Vagina (tissue), 2 donors: ENCODE results near the gene GPBP1L1. TPM values are rescaled to one million over a fixed set of nuclear protein-coding genes. Genes with fewer than 3 reads are reported as not detected.

Experiments
- DNase-seq, 2 donors: peaks; one replicate each; pipeline ENCODE4 v3.0.0-alpha.2; 2017; ENCODE audit errors: extremely low spot score in 2 of 2
- H3K27ac ChIP-seq: fragments of 200-600 bp; sonication (generic); one replicate; pipeline ENCODE4 v1.5.1; 2019
- H3K27me3 ChIP-seq: fragments of 200-600 bp; sonication (generic); one replicate; pipeline ENCODE4 v1.5.1; 2019
- H3K36me3 ChIP-seq, 2 donors: fragments of 200-600 bp; sonication (generic); one replicate each; pipeline ENCODE4 v1.5.1; 2017 to 2019
- H3K4me1 ChIP-seq: fragments of 200-600 bp; sonication (generic); one replicate; pipeline ENCODE4 v1.5.1; 2019
- H3K4me3 ChIP-seq, 2 donors: fragments of 200-600 bp; sonication (generic); 1 replicate in 1 of 2; 2 replicates in 1 of 2; pipeline ENCODE4 v1.5.1; 2016 to 2019
- H3K9me3 ChIP-seq: fragments of 200-600 bp; sonication (generic); one replicate; pipeline ENCODE4 v1.5.1; 2019
- POLR2A ChIP-seq, 2 donors: fragments of 450-650 bp; IDR thresholded peaks; one replicate each; pipeline ENCODE4 v1.6.1; 2017; ENCODE audit warnings: antibody characterized with exemption in 2 of 2, mild to moderate bottlenecking in 2 of 2, moderate library complexity in 2 of 2
- POLR2AphosphoS5 ChIP-seq, 2 donors: sonication (generic); formaldehyde crosslinking; IDR thresholded peaks; one replicate each; pipeline ENCODE4 v1.9.0; 2017; ENCODE audit warnings: antibody characterized with exemption in 2 of 2, mild to moderate bottlenecking in 2 of 2, low read depth in 1 of 2; ENCODE audit not compliant: insufficient read depth in 1 of 2
- intact Hi-C: fragments of 100-400 bp; cut with DNase I; formaldehyde crosslinking; loops from one replicate; pipeline ENCODE4 v1.15.1; 2023
- total RNA-seq: library from RNA; depleted of rRNA; stranded (reverse); fragments of >200 nt; gene quantifications from one replicate; pipeline ENCODE4 v1.2.3, GENCODE V29; 2016
- TF ChIP-seq, protein P1 (sequence below), 3 experiments: fragments of 450-650 bp in 2 of 3; fragments of 200-600 bp in 1 of 3; sonication (generic) in 1 of 3; IDR thresholded peaks; one replicate each; pipeline ENCODE4 v1.5.1; 2017 to 2019; ENCODE audit warnings: antibody characterized with exemption in 3 of 3, mild to moderate bottlenecking in 2 of 3, moderate library complexity in 2 of 3

Gene GPBP1L1
- total RNA-seq, 1 donor from 2014 or later = 109 TPM

DNA sequence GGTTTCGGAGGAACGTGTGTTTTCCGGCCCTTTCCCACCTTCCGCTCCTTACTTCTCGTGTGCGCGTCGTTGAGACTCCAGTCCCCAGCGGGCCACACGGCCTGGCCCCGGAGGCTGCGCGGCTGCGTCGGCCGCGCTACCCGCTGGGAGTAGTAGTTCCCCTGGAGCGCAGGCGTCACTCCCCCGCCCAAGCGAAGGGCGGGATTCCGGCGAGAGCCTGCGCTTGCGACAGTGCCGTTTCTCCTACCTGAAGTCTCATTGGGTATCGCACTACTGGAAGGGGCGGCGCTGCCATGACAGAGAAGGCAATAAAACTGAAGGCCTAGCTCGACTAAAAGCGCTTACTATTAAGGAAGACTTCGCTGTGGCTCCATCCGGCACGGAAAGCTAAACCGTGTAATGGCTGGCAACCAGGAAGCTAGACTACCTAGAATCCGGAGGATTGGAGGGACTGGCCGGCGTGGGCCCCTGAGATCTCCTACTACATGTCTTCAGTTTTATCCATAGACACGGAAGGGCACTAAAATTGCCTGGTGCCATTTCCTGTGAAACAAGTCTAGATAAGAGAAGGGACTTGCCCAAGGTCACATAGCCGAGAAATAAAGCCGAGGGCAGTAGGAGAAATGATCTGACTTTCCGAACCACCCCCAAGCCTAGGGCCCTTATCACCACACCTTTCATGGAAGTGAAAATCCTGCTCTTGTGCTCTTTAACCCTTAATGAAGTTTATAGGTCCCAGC, 851 bp upstream of the GPBP1L1 start:
- Histone ChIP-seq H3K27me3 (no peaks in the 10 kb centered on the region), H3K27ac (peak overlapping the region; percentile 99), H3K9me3 (no peaks in the 10 kb centered on the region), H3K4me1 (peaks cover 55% of the 10 kb centered on the region), H3K4me3 (peak overlapping the region; percentile 88 to 97), H3K36me3 (no peaks in the 10 kb centered on the region)
- intact Hi-C loops = no loop called here
- TF ChIP-seq, protein P1, sequence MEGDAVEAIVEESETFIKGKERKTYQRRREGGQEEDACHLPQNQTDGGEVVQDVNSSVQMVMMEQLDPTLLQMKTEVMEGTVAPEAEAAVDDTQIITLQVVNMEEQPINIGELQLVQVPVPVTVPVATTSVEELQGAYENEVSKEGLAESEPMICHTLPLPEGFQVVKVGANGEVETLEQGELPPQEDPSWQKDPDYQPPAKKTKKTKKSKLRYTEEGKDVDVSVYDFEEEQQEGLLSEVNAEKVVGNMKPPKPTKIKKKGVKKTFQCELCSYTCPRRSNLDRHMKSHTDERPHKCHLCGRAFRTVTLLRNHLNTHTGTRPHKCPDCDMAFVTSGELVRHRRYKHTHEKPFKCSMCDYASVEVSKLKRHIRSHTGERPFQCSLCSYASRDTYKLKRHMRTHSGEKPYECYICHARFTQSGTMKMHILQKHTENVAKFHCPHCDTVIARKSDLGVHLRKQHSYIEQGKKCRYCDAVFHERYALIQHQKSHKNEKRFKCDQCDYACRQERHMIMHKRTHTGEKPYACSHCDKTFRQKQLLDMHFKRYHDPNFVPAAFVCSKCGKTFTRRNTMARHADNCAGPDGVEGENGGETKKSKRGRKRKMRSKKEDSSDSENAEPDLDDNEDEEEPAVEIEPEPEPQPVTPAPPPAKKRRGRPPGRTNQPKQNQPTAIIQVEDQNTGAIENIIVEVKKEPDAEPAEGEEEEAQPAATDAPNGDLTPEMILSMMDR (IDR thresholded peaks at IDR 0.05) = no peak
- peak; percentile 75 to 94 for TF ChIP-seq POLR2AphosphoS5 (IDR thresholded peaks at IDR 0.05; ENCODE audit: insufficient read depth in 1 of 2, low read depth in 1 of 2)
- TF ChIP-seq POLR2A (IDR thresholded peaks at IDR 0.05) = peak in 1 of 2 donors; percentile 70
- DNase-seq = peak in 1 of 2 donors; percentile 99

DNA sequence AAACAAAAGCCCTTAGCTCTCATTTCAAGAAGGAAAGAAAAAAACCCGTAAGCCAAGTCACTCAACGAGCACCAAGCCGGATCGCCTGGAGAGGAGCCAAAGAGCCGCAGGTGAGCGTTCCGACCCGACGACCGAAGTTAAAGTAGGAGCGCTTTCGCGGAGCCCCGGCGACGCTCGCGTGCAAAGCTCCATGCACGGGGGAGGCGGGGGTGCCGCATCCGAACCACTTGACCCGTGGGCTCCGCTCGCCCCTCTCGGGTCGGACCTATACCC, 382 bp downstream of the GPBP1L1 start:
- H3K36me3 ChIP-seq = no peaks in the 10 kb centered on the region
- H3K27ac ChIP-seq = peak overlapping the region; percentile 99
- no peaks in the 10 kb centered on the region for H3K27me3 ChIP-seq
- no peak for TF ChIP-seq POLR2A (IDR thresholded peaks at IDR 0.05)
- no peak for TF ChIP-seq POLR2AphosphoS5 (IDR thresholded peaks at IDR 0.05; ENCODE audit: insufficient read depth in 1 of 2, low read depth in 1 of 2)
- TF ChIP-seq, protein P1 (IDR thresholded peaks at IDR 0.05) = no peak
- H3K4me1 ChIP-seq = peaks cover 68% of the 10 kb centered on the region
- intact Hi-C loops = no loop called here
- no peak for DNase-seq
- H3K4me3 ChIP-seq = peak overlapping the region; percentile 88 to 97
- H3K9me3 ChIP-seq = no peaks in the 10 kb centered on the region

DNA sequence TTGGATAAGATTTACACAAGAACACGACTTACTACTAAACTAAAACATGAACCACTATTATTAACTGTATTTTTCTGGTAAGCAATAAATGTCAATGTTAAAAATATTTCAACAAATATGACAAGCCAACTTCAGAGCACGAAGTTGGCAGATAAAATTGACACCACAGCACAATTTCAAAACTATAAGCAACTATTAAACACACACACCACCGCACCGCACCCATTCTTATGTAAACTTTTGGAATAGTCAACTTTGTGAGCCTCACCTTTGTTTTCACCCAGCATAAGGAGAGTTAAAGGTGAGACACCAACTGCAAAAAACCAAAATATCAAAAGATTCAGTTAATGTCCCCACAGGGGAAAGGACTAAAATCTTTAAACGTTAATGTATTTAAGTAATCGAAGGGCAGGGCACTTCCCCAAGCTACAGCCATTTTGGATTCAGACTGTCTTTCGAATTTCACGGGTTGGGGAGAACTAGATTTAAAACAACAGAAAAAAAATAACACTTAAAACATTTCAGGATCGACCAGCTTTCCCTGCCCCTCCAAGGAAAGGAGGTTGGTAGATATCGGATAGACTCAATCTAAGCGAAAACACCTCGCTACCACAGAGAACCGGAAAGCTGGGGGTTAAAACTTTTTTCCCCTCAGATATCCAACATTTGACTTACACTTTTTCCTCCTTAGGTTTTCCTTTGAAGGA, 872 bp downstream of the GPBP1L1 start:
- H3K4me1 ChIP-seq = peaks cover 73% of the 10 kb centered on the region
- peak overlapping the region; percentile 99 for H3K27ac ChIP-seq
- TF ChIP-seq POLR2AphosphoS5 (IDR thresholded peaks at IDR 0.05; ENCODE audit: insufficient read depth in 1 of 2, low read depth in 1 of 2) (no peak), POLR2A (IDR thresholded peaks at IDR 0.05) (no peak)
- TF ChIP-seq, protein P1 (IDR thresholded peaks at IDR 0.05) = no peak
- DNase-seq = no peak
- H3K27me3 ChIP-seq = no peaks in the 10 kb centered on the region
- peak overlapping the region; percentile 88 to 97 for H3K4me3 ChIP-seq
- intact Hi-C loops = no loop called here
- H3K9me3 ChIP-seq = no peaks in the 10 kb centered on the region
- H3K36me3 ChIP-seq = no peaks in the 10 kb centered on the region

DNA sequence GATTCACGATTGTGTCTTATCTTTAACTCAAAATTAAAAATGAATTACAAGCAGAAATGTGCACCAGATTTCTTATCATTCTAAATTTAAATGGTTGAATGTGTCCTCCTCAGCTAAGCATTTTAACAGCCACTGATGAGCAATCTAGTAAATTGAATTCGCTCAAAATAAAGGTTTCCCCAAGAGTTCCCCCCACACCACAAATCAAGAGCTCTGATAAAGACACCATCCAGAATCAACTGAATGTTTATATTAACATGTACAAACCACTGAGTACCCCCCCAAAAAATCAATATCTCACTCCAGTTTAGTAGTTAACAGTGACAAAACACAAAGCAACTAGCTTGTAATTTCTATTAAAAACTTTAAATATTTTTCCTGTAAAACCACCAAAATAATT, 1.9 kb downstream of the GPBP1L1 start:
- H3K36me3 ChIP-seq = no peaks in the 10 kb centered on the region
- TF ChIP-seq POLR2AphosphoS5 (IDR thresholded peaks at IDR 0.05; ENCODE audit: insufficient read depth in 1 of 2, low read depth in 1 of 2) (no peak), POLR2A (IDR thresholded peaks at IDR 0.05) (no peak)
- TF ChIP-seq, protein P1 (IDR thresholded peaks at IDR 0.05) = no peak
- intact Hi-C loops = no loop called here
- peak overlapping the region; percentile 88 to 97 for H3K4me3 ChIP-seq
- H3K27me3 ChIP-seq = no peaks in the 10 kb centered on the region
- no peaks in the 10 kb centered on the region for H3K9me3 ChIP-seq
- peaks cover 73% of the 10 kb centered on the region for H3K4me1 ChIP-seq
- no peak for DNase-seq
- no peak overlapping the region for H3K27ac ChIP-seq

DNA sequence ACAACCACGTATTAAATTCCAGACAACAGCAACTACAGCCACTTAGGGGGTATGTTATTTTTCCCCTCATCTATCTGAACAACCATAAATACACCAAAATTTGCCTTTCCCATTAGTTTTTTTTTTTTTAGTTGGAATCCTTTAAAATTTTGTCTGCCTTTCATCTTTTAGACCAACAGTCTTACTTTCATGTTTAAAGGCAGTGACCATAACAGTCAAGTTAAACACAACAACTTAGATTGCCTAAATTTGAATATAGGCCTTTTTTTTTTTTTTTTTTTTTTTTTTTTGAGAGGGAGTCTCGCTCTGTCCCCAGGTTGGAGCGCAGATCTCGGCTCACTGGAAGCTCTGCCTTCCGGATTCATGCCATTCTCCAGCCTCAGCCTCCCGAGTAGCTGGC, 3.4 kb downstream of the GPBP1L1 start:
- intact Hi-C loops = no loop called here
- Histone ChIP-seq H3K4me3 (no peak overlapping the region), H3K27me3 (no peaks in the 10 kb centered on the region), H3K36me3 (no peaks in the 10 kb centered on the region), H3K9me3 (no peaks in the 10 kb centered on the region), H3K27ac (no peak overlapping the region), H3K4me1 (peaks cover 75% of the 10 kb centered on the region)
- TF ChIP-seq, protein P1 (IDR thresholded peaks at IDR 0.05) = no peak
- TF ChIP-seq POLR2A (IDR thresholded peaks at IDR 0.05) (no peak), POLR2AphosphoS5 (IDR thresholded peaks at IDR 0.05; ENCODE audit: insufficient read depth in 1 of 2, low read depth in 1 of 2) (no peak)
- DNase-seq = no peak
